K562 (cell line): ENCODE results near the gene HNF1B. TPM values are rescaled to one million over a fixed set of nuclear protein-coding genes. Genes with fewer than 3 reads are reported as not detected.

Source experiments
- ATAC-seq: fragments of 200-7000 bp; cut with Tn5 transposase; 3 replicates; pipeline ENCODE4 v1.9.1; 2020; ENCODE audit warnings: moderate library complexity
- BruUV-seq: library from RNA; stranded (reverse); fragments of 400-500 nt; replicated peaks from 2 replicates; lab custom pipeline; 2021; lab: Mats Ljungman, UMichigan
- CTCF ChIA-PET: fragments of 300-600 bp; formaldehyde crosslinking; extraction: SDS; loops from one replicate; lab custom pipeline; 2021; ENCODE audit warnings: low intra/inter-chr PET ratio; lab: Yijun Ruan, JAX
- POLR2A ChIA-PET: fragments of 300-600, 350-650 bp; sonication (Branson Sonifier 250); formaldehyde crosslinking; extraction: SDS; loops from one replicate; lab custom pipeline; 2021; ENCODE audit warnings: antibody characterized with exemption, inconsistent platforms; lab: Yijun Ruan, JAX
- DNase-seq, 4 experiments: peaks; one replicate each; pipeline versions ENCODE4 v3.0.0 to v3.0.0-alpha.2; 2011 to 2018; ENCODE audit warnings: low spot score in 3 of 4, mixed read lengths in 3 of 4; ENCODE audit errors: extremely low read depth in 1 of 4
- FAIRE-seq: peaks from 2 replicates; lab custom pipeline; 2011; peaks lifted over from hg19 to GRCh38; lab: Jason Lieb, UNC
- H2AFZ ChIP-seq: 2 replicates; pipeline ENCODE4 v1.6.0; 2011; ENCODE audit warnings: low read depth, low read length, control low read depth, inconsistent platforms
- H3K27ac ChIP-seq: fragments of 200-600 bp; 3 replicates; pipeline ENCODE4 v1.8.0; 2011; ENCODE audit warnings: low read depth, mild to moderate bottlenecking, control low read depth, inconsistent platforms, low read length, moderate library complexity, mixed read lengths; ENCODE audit errors: extremely low read depth
- H3K27me3 ChIP-seq, 2 experiments: fragments of 300-600 bp in 1 of 2; 2 replicates in 1 of 2; 3 replicates in 1 of 2; pipeline versions ENCODE4 v1.6.0 to v1.8.0; 2011; ENCODE audit warnings: inconsistent platforms in 2 of 2, low read length in 2 of 2, mild to moderate bottlenecking in 1 of 2, mixed read lengths in 1 of 2, moderate library complexity in 1 of 2; ENCODE audit not compliant: control insufficient read depth in 2 of 2, insufficient read depth in 2 of 2
- H3K36me3 ChIP-seq: fragments of 300-600 bp; 3 replicates; pipeline ENCODE4 v1.8.0; 2011; ENCODE audit warnings: mild to moderate bottlenecking, low read length, inconsistent platforms; ENCODE audit not compliant: control insufficient read depth, insufficient read depth
- H3K4me1 ChIP-seq, 2 experiments: fragments of 200-600 bp in 1 of 2; replicated peaks in 1 of 2; 2 replicates in 1 of 2; 3 replicates in 1 of 2; pipeline versions ENCODE4 v1.5.1 to v1.8.0; 2011; ENCODE audit warnings: inconsistent platforms in 2 of 2, low read length in 2 of 2, mild to moderate bottlenecking in 1 of 2, mixed read lengths in 1 of 2, moderate library complexity in 1 of 2; ENCODE audit not compliant: control insufficient read depth in 2 of 2, insufficient read depth in 2 of 2
- H3K4me2 ChIP-seq: 2 replicates; pipeline ENCODE4 v1.6.1; 2011; ENCODE audit warnings: low read length, control low read depth, inconsistent platforms, mixed read lengths; ENCODE audit not compliant: insufficient read depth
- H3K4me3 ChIP-seq: fragments of 200-600 bp; sonication (generic), shearing (Covaris generic); 2 replicates; pipeline ENCODE4 v1.5.1; 2016; ENCODE audit warnings: control low read depth, inconsistent platforms
- H3K79me2 ChIP-seq: fragments of 200-600 bp; 3 replicates; pipeline ENCODE4 v1.8.0; 2011; ENCODE audit warnings: low read length, inconsistent platforms; ENCODE audit not compliant: control insufficient read depth, insufficient read depth
- H3K9ac ChIP-seq, 2 experiments: 2 replicates each; pipeline versions ENCODE4 v1.6.0 to v1.6.1; 2011; ENCODE audit warnings: low read depth in 2 of 2, low read length in 2 of 2, control low read depth in 1 of 2, inconsistent platforms in 1 of 2, mild to moderate bottlenecking in 1 of 2, mixed read lengths in 1 of 2; ENCODE audit not compliant: insufficient read depth in 1 of 2
- H3K9me1 ChIP-seq: one replicate; pipeline ENCODE4 v1.6.0; 2011; ENCODE audit warnings: inconsistent platforms, mild to moderate bottlenecking, low read length, moderate library complexity; ENCODE audit not compliant: control insufficient read depth, insufficient read depth
- H3K9me3 ChIP-seq: replicated peaks from 2 replicates; pipeline ENCODE4 v1.5.1; 2011; ENCODE audit warnings: low read depth, low read length, inconsistent platforms; ENCODE audit not compliant: control insufficient read depth, insufficient read depth
- H4K20me1 ChIP-seq: replicated peaks from 2 replicates; pipeline ENCODE4 v1.6.1; 2011; ENCODE audit warnings: low read length, inconsistent platforms, mixed read lengths; ENCODE audit not compliant: control insufficient read depth, insufficient read depth
- ATF3 ChIP-seq, 2 experiments: fragments of 450-650 bp in 1 of 2; sonication (generic) in 1 of 2; formaldehyde crosslinking in 1 of 2; IDR thresholded peaks in 1 of 2; conservative IDR thresholded peaks in 1 of 2; 2 replicates each; pipeline versions ENCODE4 v1.6.1 to v1.8.1; 2016 to 2023; ENCODE audit warnings: mild to moderate bottlenecking in 2 of 2, moderate library complexity in 2 of 2, inconsistent platforms in 1 of 2, missing genetic modification reagents in 1 of 2
- CTBP1 ChIP-seq: fragments of 450-650 bp; IDR thresholded peaks from 2 replicates; pipeline ENCODE4 v1.6.1; 2016; ENCODE audit warnings: borderline replicate concordance
- GMEB1 ChIP-seq: fragments of 250-450 bp; sonication (Bioruptor Pico); IDR thresholded peaks from 2 replicates; pipeline ENCODE4 v1.4.0; 2020; ENCODE audit warnings: mild to moderate bottlenecking
- LARP7 ChIP-seq: fragments of 450-650 bp; IDR thresholded peaks from 2 replicates; pipeline ENCODE4 v1.6.1; 2016
- MXI1 ChIP-seq: IDR thresholded peaks from 2 replicates; pipeline ENCODE4 v1.6.1; 2011; ENCODE audit warnings: low read depth, mild to moderate bottlenecking, improper control_type of control experiment, low read length
- MYNN ChIP-seq, 2 experiments: sonication (generic); formaldehyde crosslinking in 1 of 2; IDR thresholded peaks; 2 replicates each; pipeline versions ENCODE4 v1.5.0 to v1.6.1; 2016 to 2020; ENCODE audit warnings: antibody characterized with exemption in 1 of 2, missing genetic modification reagents in 1 of 2
- STAG1 ChIP-seq: sonication (generic); formaldehyde crosslinking; IDR thresholded peaks from 2 replicates; pipeline ENCODE4 v1.5.0; 2020; ENCODE audit warnings: missing genetic modification reagents, borderline replicate concordance
- TGIF2 ChIP-seq: sonication (generic); formaldehyde crosslinking; IDR thresholded peaks from 2 replicates; pipeline ENCODE4 v1.8.1; 2022; ENCODE audit warnings: mild to moderate bottlenecking, missing genetic modification reagents, moderate library complexity
- THRB ChIP-seq: fragments of 450-650 bp; formaldehyde crosslinking; conservative IDR thresholded peaks from 2 replicates; pipeline ENCODE4 v1.4.0; 2022; ENCODE audit warnings: mild to moderate bottlenecking, missing genetic modification characterization
- XRCC4 ChIP-seq: IDR thresholded peaks from one replicate; pipeline ENCODE4 v1.6.1; 2011; ENCODE audit not compliant: insufficient read depth, insufficient read length; ENCODE audit errors: extremely low read depth
- ZNF174 ChIP-seq: fragments of 250-450 bp; sonication (Bioruptor Pico); IDR thresholded peaks from 2 replicates; pipeline ENCODE4 v1.4.0; 2020; ENCODE audit warnings: mild to moderate bottlenecking
- ZNF212 ChIP-seq: fragments of 450-650 bp; formaldehyde crosslinking; IDR thresholded peaks from 2 replicates; pipeline ENCODE4 v1.4.0; 2020; ENCODE audit warnings: mild to moderate bottlenecking
- WGBS: fragments of 100-300 bp; shearing (Covaris generic); methylation state at CpG from one replicate; pipeline ENCODE4 v1.1.6; 2016; ENCODE audit warnings: low coverage, mixed read lengths; ENCODE audit not compliant: insufficient coverage; ENCODE audit errors: missing lambda C conversion rate; 5-methylcytosine and 5-hydroxymethylcytosine counted together
- in situ Hi-C: fragments of 300-500 bp; cut with MboI; formaldehyde crosslinking; loops from 4 replicates; pipeline ENCODE4 v1.15.0; 2018; ENCODE audit warnings: inconsistent platforms, mixed read lengths
- intact Hi-C: fragments of 100-400 bp; cut with micrococcal nuclease; formaldehyde crosslinking; loops from 2 replicates; pipeline ENCODE4 v1.14.2; 2022
- polyA plus RNA-seq, 8 experiments: library from polyadenylated mRNA; depleted of rRNA in 4 of 8; stranded (reverse) in 5 of 8; unstranded in 3 of 8; fragments of >200 nt; fragmentation: Nextera tagmentation in 2 of 8; fragmentation: Illumina TruSeq in 1 of 8; extraction: Ambion mirVana in 2 of 8; extraction: Trizol in 1 of 8; gene quantifications; 2 replicates each; pipeline versions ENCODE4 v1.2.1 to v1.2.3, GENCODE V29; 2011 to 2014; ENCODE audit warnings: inconsistent platforms in 1 of 8, missing spikeins in 1 of 8
- total RNA-seq, 7 experiments: library from RNA; depleted of rRNA in 6 of 7; stranded (reverse); fragments of >200 nt in 6 of 7; fragmentation: Illumina TruSeq in 2 of 7; extraction: Trizol in 2 of 7; gene quantifications; 2 replicates each; pipeline versions ENCODE4 v1.2.1 to v1.2.3, GENCODE V29; 2011 to 2021; ENCODE audit warnings: low replicate concordance in 1 of 7

HNF1B gene
- total and polyA plus RNA-seq, 9 of the 15 experiments (the other 6 are each of a cell fraction or from before 2014, with no cell fraction given): not detected

- ChIA-PET CTCF (no interaction called here), POLR2A (no interaction called here)
- BruUV-seq: no TSS peak
- peaks cover 31 to 47% of the 10 kb centered on the region in 2 experiments for H3K27me3 ChIP-seq
- no peaks in the 10 kb centered on the region for H3K36me3 ChIP-seq
- no peaks in the 10 kb centered on the region for H3K79me2 ChIP-seq
- H3K9me3 ChIP-seq: no peaks in the 10 kb centered on the region
- no peak overlapping the region for H3K4me3 ChIP-seq
- no peaks in the 10 kb centered on the region for H3K4me1 ChIP-seq
- intact Hi-C loops (no loop called here), in situ Hi-C loops (no loop called here)
- H3K9me1 ChIP-seq: no peaks in the 10 kb centered on the region
- no peak for TF ChIP-seq ATF3 (IDR thresholded peaks at IDR 0.05)
- TF ChIP-seq ATF3 (CRISPR knock-in tag; conservative IDR thresholded peaks at IDR 0.05): no peak
- 0 out of 2 replicates have a peak, but pooled peaks have one; percentile 51 for TF ChIP-seq MYNN (IDR thresholded peaks at IDR 0.05)
- TF ChIP-seq MYNN (CRISPR knock-in tag; IDR thresholded peaks at IDR 0.05): no peak
- WGBS: 1% methylated on average over 7 of the region's 7 CpGs
- H2AFZ ChIP-seq: no peak overlapping the region
- no peak for ATAC-seq
- H4K20me1 ChIP-seq: no peaks in the 10 kb centered on the region
- no peak overlapping the region for H3K27ac ChIP-seq
- H3K9ac ChIP-seq: no peak overlapping the region
- FAIRE-seq: no peak
- no peak overlapping the region for H3K4me2 ChIP-seq
- DNase-seq: no peak
These were observed 17.8 kb upstream of the HNF1B start for GRCh38 chr17:37762666-37763065.

- intact Hi-C loops (no loop called here), in situ Hi-C loops (no loop called here)
- H3K4me3 ChIP-seq: no peak overlapping the region
- no peak for FAIRE-seq
- ATAC-seq: no peak
- H2AFZ ChIP-seq: no peak overlapping the region
- no peak overlapping the region for H3K4me2 ChIP-seq
- no peaks in the 10 kb centered on the region for H4K20me1 ChIP-seq
- WGBS: 0% methylated on average over 4 of the region's 4 CpGs
- no peaks in the 10 kb centered on the region for H3K36me3 ChIP-seq
- H3K4me1 ChIP-seq: no peaks in the 10 kb centered on the region
- DNase-seq: no peak
- CTCF ChIA-PET: interaction anchor here (0.7 kb wide), 1 partner anchor 22 kb away, joined by 3 read pairs; no protein-coding TSS in a partner anchor
- H3K27ac ChIP-seq: no peak overlapping the region
- H3K9me3 ChIP-seq: no peaks in the 10 kb centered on the region
- BruUV-seq: no TSS peak
- no peaks in the 10 kb centered on the region for H3K9me1 ChIP-seq
- POLR2A ChIA-PET: no interaction called here
- no peak overlapping the region for H3K9ac ChIP-seq
- peaks cover 30 to 46% of the 10 kb centered on the region in 2 experiments for H3K27me3 ChIP-seq
- H3K79me2 ChIP-seq: no peaks in the 10 kb centered on the region
- TF ChIP-seq ZNF174 (CRISPR knock-in tag) (no peak), MXI1 (no peak), STAG1 (no peak), CTBP1 (no peak), THRB (CRISPR knock-in tag) (no peak), GMEB1 (no peak), LARP7 (no peak), TGIF2 (CRISPR knock-in tag) (no peak), XRCC4 (no peak), ZNF212 (no peak)
These were observed 17.1 kb upstream of the HNF1B start for GRCh38 chr17:37761961-37762360.
